ENCODE results near the gene FGF3. TPM values are rescaled to one million over a fixed set of nuclear protein-coding genes. Genes with fewer than 3 reads are reported as not detected.

Gene FGF3
- total RNA-seq, 1 donor from 2014 or later = not detected

DNA sequence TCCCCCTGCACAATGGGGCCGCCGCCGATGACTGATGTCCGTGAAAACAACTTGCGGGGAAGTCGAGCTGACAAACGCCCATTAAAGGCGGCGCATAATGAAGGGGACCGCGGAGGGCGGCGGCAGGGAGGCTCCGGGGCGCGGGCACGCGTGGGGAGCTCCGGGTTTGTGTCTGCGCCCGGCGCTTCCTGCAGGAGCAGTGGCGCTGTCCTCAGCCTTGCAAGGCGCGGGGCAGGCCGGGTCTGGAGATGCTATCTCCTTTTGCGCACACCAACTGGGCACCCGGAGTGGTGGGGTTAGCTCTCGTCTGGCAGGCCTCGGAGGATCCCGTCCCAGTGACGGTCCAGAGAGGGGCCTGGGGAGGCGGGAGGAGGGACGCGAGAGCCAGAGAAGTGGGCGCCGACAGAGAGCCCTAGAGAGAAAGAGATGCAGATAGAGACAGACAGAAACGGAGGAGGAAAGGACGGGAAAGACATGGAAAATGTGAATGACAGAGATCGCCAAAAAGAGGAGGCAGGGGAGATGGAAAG is 390 bp upstream of the FGF3 start:
- intact Hi-C loops (cut with DNase I) = no loop called here
- no peak overlapping the region for H3K27ac ChIP-seq
- TF ChIP-seq, protein P1, sequence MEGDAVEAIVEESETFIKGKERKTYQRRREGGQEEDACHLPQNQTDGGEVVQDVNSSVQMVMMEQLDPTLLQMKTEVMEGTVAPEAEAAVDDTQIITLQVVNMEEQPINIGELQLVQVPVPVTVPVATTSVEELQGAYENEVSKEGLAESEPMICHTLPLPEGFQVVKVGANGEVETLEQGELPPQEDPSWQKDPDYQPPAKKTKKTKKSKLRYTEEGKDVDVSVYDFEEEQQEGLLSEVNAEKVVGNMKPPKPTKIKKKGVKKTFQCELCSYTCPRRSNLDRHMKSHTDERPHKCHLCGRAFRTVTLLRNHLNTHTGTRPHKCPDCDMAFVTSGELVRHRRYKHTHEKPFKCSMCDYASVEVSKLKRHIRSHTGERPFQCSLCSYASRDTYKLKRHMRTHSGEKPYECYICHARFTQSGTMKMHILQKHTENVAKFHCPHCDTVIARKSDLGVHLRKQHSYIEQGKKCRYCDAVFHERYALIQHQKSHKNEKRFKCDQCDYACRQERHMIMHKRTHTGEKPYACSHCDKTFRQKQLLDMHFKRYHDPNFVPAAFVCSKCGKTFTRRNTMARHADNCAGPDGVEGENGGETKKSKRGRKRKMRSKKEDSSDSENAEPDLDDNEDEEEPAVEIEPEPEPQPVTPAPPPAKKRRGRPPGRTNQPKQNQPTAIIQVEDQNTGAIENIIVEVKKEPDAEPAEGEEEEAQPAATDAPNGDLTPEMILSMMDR (IDR thresholded peaks at IDR 0.05) = no peak
- no peak overlapping the region for H3K4me3 ChIP-seq
- no peaks in the 10 kb centered on the region for H3K9me3 ChIP-seq
- DNase-seq (ENCODE audit: low spot score in 2 of 2) = no peak
- H3K36me3 ChIP-seq = no peaks in the 10 kb centered on the region
- H3K4me1 ChIP-seq = no peaks in the 10 kb centered on the region
- no peaks in the 10 kb centered on the region for H3K27me3 ChIP-seq

DNA sequence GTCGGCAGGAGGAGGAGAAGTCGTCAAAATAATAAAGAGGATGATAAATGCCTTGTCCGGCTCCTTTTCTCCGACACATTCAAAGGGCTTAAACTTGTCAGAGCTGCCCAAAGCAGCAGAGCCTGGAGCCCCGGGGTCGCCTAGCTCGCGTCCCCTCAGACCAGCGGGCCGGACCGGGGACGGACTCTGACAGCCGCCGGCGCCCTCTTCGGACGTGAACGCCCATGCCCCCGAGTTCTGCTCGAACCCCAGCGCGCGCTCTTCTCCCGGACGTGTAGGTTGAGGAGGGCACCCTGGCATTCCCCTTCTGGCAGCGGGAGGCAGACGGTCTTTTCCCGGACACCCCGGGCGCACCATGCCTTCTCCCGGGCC is 999 bp downstream of the FGF3 start:
- H3K27ac ChIP-seq = no peak overlapping the region
- no peak overlapping the region for H3K4me3 ChIP-seq
- TF ChIP-seq, protein P1 (IDR thresholded peaks at IDR 0.05) = no peak
- H3K36me3 ChIP-seq = no peaks in the 10 kb centered on the region
- intact Hi-C loops (cut with DNase I) = no loop called here
- no peaks in the 10 kb centered on the region for H3K4me1 ChIP-seq
- no peak for DNase-seq (ENCODE audit: low spot score in 2 of 2)
- H3K27me3 ChIP-seq = no peaks in the 10 kb centered on the region
- no peaks in the 10 kb centered on the region for H3K9me3 ChIP-seq

DNA sequence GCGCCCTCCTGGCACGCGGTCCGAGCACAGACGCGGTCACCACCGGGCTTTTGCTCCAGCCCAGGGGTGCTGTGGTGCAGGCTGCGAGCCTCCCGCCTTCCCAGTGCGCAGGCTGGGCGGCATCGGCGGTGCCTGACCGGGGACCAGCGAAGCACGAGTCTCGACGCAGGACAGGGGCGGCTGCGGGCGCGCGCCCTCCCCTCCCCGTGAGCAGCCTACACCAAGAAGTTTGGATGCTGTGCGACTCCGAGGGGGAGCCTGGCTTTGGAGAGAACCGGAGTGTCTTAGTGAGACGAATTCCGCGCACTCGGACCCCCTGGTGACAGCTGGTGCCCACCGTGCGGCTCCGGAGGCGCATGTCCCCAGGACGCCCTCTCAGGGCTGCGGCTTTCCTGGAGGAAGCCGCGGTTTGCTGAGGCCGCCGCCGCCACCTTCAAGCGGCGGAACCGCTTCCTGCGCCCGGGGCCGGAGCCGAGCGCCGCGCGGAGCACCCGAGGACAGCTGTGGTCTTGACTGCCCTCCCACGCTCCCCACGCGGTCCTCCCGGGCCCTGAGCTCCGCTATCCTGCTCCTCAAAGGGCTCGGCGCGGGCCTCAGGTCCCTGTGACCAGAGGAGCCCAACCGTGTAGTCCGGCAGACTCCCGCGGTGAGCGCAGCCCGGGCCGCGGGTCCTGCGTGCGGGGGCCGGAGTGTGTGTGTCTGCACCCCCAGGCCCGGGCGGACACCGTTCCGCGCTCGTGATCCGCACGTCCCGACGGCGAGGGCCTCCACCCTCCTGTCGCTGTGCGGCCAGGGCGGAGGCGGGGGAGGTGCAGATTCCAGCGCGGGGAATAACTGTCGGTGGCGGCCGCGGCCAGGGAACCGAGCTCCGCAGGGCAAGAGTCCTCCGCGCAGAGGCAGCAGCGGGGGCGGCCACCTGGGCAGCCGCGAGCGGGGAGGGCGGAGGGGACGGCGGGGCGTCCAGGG is 1.7 kb downstream of the FGF3 start:
- Histone ChIP-seq H3K27me3 (no peaks in the 10 kb centered on the region), H3K36me3 (no peaks in the 10 kb centered on the region), H3K9me3 (no peaks in the 10 kb centered on the region), H3K27ac (no peak overlapping the region), H3K4me1 (no peaks in the 10 kb centered on the region), H3K4me3 (no peak overlapping the region)
- no peak for DNase-seq (ENCODE audit: low spot score in 2 of 2)
- intact Hi-C loops (cut with DNase I) = no loop called here
- TF ChIP-seq, protein P1 (IDR thresholded peaks at IDR 0.05) = no peak

DNA sequence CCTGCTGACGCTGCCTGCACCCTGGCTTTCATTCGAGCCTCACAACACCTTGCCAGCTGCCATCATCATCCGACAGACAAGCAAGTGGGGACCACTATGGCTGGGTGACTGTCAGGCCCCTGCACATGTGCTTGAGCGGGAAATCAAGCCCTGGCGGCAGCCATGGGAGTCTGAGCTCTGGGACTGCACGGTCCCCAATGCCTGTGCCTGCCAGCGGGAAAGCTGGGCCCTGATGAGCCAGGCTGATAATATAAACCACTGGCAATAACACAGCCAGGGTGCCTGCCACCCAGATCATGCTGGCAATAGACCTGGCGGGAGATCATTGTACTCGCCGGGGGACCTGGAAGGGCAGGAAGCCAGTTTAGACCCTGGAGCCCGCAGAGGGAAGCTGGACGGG is 2.5 kb downstream of the FGF3 start:
- TF ChIP-seq, protein P1 (IDR thresholded peaks at IDR 0.05) = no peak
- Histone ChIP-seq H3K27me3 (no peaks in the 10 kb centered on the region), H3K27ac (no peak overlapping the region), H3K4me1 (no peaks in the 10 kb centered on the region), H3K9me3 (no peaks in the 10 kb centered on the region), H3K4me3 (no peak overlapping the region), H3K36me3 (no peaks in the 10 kb centered on the region)
- intact Hi-C loops (cut with DNase I) = no loop called here
- no peak for DNase-seq (ENCODE audit: low spot score in 2 of 2)

DNA sequence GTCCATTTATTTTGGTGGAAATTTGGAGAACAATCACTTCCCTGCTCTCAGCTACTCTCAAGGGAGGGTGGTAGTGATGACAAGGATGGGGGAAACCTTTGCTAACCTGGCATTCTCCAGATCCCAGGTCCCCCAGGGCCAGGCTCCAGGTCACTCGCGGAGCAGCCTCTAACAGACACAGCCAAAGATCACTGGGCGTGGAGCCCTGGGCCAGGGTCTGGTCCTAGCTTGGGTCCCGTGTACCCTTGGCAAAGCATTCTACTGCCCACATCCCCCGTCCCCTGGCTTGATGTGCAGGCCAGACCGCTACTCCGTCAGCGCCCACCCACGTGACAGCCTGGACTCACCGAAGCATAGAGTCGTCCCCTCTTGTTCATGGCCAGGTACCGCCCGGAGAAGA is 3.2 kb downstream of the FGF3 start:
- Histone ChIP-seq H3K27ac (no peak overlapping the region), H3K4me1 (no peaks in the 10 kb centered on the region), H3K9me3 (no peaks in the 10 kb centered on the region), H3K36me3 (no peaks in the 10 kb centered on the region), H3K4me3 (no peak overlapping the region), H3K27me3 (no peaks in the 10 kb centered on the region)
- intact Hi-C loops (cut with DNase I) = no loop called here
- no peak for DNase-seq (ENCODE audit: low spot score in 2 of 2)
- TF ChIP-seq, protein P1 (IDR thresholded peaks at IDR 0.05) = no peak

Data from ascending aorta (tissue), 2 donors.